ENCODE measurements around the gene ASTN1.
A peak's percentile ranks its signal among the peaks of the same experiment; 100 is the strongest.

The ASTN1 gene

GRCh38 chr1:176904057-176904751, 260.3 kb downstream of the ASTN1 start:
- TF ChIP-seq CTCF (IDR thresholded peaks at IDR 0.05; ENCODE audit: control insufficient read depth, insufficient read depth, low read depth, low read length, missing control alignments) = no peak
- DNase-seq (ENCODE audit: low read depth) = no peak
- no peak overlapping the region for H3K4me3 ChIP-seq (ENCODE audit: control insufficient read depth, low read depth, low read length)

- no peak overlapping the region for H3K4me3 ChIP-seq (ENCODE audit: control insufficient read depth, low read depth, low read length)
- no peak for TF ChIP-seq CTCF (IDR thresholded peaks at IDR 0.05; ENCODE audit: control insufficient read depth, insufficient read depth, low read depth, low read length, missing control alignments)
- DNase-seq (ENCODE audit: low read depth) = no peak
Measured at GRCh38 chr1:176903474-176903873, 261.0 kb downstream of the ASTN1 start.

GRCh38 chr1:176899321-176899720, 265.2 kb downstream of the ASTN1 start:
- DNase-seq (ENCODE audit: low read depth) = no peak
- H3K4me3 ChIP-seq (ENCODE audit: control insufficient read depth, low read depth, low read length) = no peak overlapping the region
- no peak for TF ChIP-seq CTCF (IDR thresholded peaks at IDR 0.05; ENCODE audit: control insufficient read depth, insufficient read depth, low read depth, low read length, missing control alignments)

- peak; percentile 88 for TF ChIP-seq CTCF (IDR thresholded peaks at IDR 0.05; ENCODE audit: control insufficient read depth, insufficient read depth, low read depth, low read length, missing control alignments)
- peak; percentile 17 for DNase-seq (ENCODE audit: low read depth)
- H3K4me3 ChIP-seq (ENCODE audit: control insufficient read depth, low read depth, low read length) = no peak overlapping the region
Measured at GRCh38 chr1:176897350-176898236, 266.9 kb downstream of the ASTN1 start.

GRCh38 chr1:176896216-176896615, 268.3 kb downstream of the ASTN1 start:
- no peak for TF ChIP-seq CTCF (IDR thresholded peaks at IDR 0.05; ENCODE audit: control insufficient read depth, insufficient read depth, low read depth, low read length, missing control alignments)
- DNase-seq (ENCODE audit: low read depth) = no peak

GRCh38 chr1:176894450-176894849, 270.1 kb downstream of the ASTN1 start:
- DNase-seq (ENCODE audit: low read depth) = no peak
- TF ChIP-seq CTCF (IDR thresholded peaks at IDR 0.05; ENCODE audit: control insufficient read depth, insufficient read depth, low read depth, low read length, missing control alignments) = no peak

More at GRCh38 chr1:176896216-176896615, 268.3 kb downstream of the ASTN1 start:
- H3K4me3 ChIP-seq (ENCODE audit: control insufficient read depth, low read depth, low read length) = no peak overlapping the region

More at GRCh38 chr1:176894450-176894849, 270.1 kb downstream of the ASTN1 start:
- H3K4me3 ChIP-seq (ENCODE audit: control insufficient read depth, low read depth, low read length) = no peak overlapping the region

Data from AG09309 (cell line).